ENCODE results near the gene EXOSC10. TPM values are rescaled to one million over a fixed set of nuclear protein-coding genes. Genes with fewer than 3 reads are reported as not detected.
A peak's percentile ranks its signal among the peaks of the same experiment; 100 is the strongest.

EXOSC10 gene
- polyA plus RNA-seq (2012; ENCODE audit: low read depth, missing spikeins): 39.0 TPM

GRCh38 chr1:11099310-11100148, at the start of gene EXOSC10:
Gene EXOSC10 (minus strand): TSS chr1:11099869. CDS start chr1:11099831, 38 bp downstream.
- DNase-seq (ENCODE audit: insufficient read length, low spot score) (peak; percentile 94), FAIRE-seq (peak; percentile 95)
- TF ChIP-seq POU2F2 (IDR thresholded peaks at IDR 0.05; ENCODE audit: low read depth, low read length) (no peak), POLR2AphosphoS5 (IDR thresholded peaks at IDR 0.05; ENCODE audit: low read depth, low read length) (peak; percentile 70; the same call in 1 of the 2 replicates), SPI1 (IDR thresholded peaks at IDR 0.05; ENCODE audit: low read depth, low read length) (no peak), POLR2A (IDR thresholded peaks at IDR 0.05; ENCODE audit: low read depth, low read length) (peak; percentile 78), PAX5 (IDR thresholded peaks at IDR 0.05; ENCODE audit: insufficient read depth, low read length, severe bottlenecking) (no peak), TAF1 (IDR thresholded peaks at IDR 0.05; ENCODE audit: low read depth, low read length) (peak; percentile 89)

DNA sequence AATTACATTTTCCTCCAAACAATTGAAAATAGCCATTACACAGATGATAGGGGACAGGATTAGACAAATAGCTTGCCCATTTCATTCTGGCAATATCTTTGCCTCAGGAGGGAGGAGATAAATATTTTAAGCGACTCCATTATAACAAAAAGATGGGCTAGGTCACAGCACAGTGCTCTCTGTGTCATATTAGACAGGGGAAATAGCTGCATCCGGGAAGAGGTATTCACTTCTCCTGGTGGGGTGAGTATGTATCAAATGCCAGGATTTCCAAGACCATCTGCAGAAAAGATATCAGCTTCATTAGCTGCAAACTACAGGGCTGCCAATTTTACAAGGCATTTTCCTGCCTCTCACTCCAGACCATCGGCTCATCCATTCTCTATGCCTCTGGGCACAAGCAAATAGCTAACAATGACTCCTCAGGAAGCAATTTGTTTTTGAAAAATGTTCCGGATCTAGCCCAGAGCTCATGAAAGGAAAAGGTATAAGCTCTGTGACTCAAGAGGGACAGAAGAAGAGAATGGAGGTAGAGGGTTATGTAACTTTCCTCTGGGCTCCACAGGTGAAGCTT, 47.6 kb upstream of the EXOSC10 start:
- FAIRE-seq (no peak), DNase-seq (ENCODE audit: insufficient read length, low spot score) (no peak)
- TF ChIP-seq TAF1 (IDR thresholded peaks at IDR 0.05; ENCODE audit: low read depth, low read length) (no peak), POU2F2 (IDR thresholded peaks at IDR 0.05; ENCODE audit: low read depth, low read length) (no peak), PAX5 (IDR thresholded peaks at IDR 0.05; ENCODE audit: insufficient read depth, low read length, severe bottlenecking) (no peak), POLR2AphosphoS5 (IDR thresholded peaks at IDR 0.05; ENCODE audit: low read depth, low read length) (no peak), POLR2A (IDR thresholded peaks at IDR 0.05; ENCODE audit: low read depth, low read length) (no peak), SPI1 (IDR thresholded peaks at IDR 0.05; ENCODE audit: low read depth, low read length) (no peak)

DNA sequence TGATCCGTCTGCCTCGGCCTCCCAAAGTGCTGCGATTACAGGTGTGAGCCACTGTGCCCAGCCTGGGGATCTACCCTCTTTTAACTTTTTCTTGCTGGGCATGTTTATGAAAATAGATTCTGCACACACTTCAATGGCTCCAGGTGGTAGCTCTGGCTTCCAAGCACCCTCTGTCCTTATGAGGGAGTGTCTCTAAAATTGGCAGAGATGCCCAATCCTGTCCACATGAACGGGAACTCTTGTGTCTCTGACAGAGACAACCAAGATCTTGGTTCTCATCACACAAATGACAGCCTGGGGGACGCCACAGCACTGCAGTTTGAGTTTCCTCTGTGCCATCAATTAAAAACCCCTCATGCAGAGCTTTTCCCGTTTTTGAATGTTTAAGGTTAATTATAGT, 46.1 kb upstream of the EXOSC10 start:
- DNase-seq (ENCODE audit: insufficient read length, low spot score) (no peak), FAIRE-seq (no peak)

GRCh38 chr1:11144570-11145256, 45.0 kb upstream of the EXOSC10 start:
- FAIRE-seq (no peak), DNase-seq (ENCODE audit: insufficient read length, low spot score) (no peak)
- no peak for TF ChIP-seq PAX5 (IDR thresholded peaks at IDR 0.05; ENCODE audit: insufficient read depth, low read length, severe bottlenecking)
- TF ChIP-seq POU2F2 (IDR thresholded peaks at IDR 0.05; ENCODE audit: low read depth, low read length): no peak
- TF ChIP-seq SPI1 (IDR thresholded peaks at IDR 0.05; ENCODE audit: low read depth, low read length): no peak
- TF ChIP-seq TAF1 (IDR thresholded peaks at IDR 0.05; ENCODE audit: low read depth, low read length): no peak
- TF ChIP-seq POLR2AphosphoS5 (IDR thresholded peaks at IDR 0.05; ENCODE audit: low read depth, low read length): no peak
- TF ChIP-seq POLR2A (IDR thresholded peaks at IDR 0.05; ENCODE audit: low read depth, low read length): no peak

More for the DNA sequence above, 46.1 kb upstream of the EXOSC10 start:
- no peak for TF ChIP-seq POU2F2 (IDR thresholded peaks at IDR 0.05; ENCODE audit: low read depth, low read length)
- no peak for TF ChIP-seq POLR2AphosphoS5 (IDR thresholded peaks at IDR 0.05; ENCODE audit: low read depth, low read length)
- no peak for TF ChIP-seq PAX5 (IDR thresholded peaks at IDR 0.05; ENCODE audit: insufficient read depth, low read length, severe bottlenecking)
- no peak for TF ChIP-seq TAF1 (IDR thresholded peaks at IDR 0.05; ENCODE audit: low read depth, low read length)
- no peak for TF ChIP-seq POLR2A (IDR thresholded peaks at IDR 0.05; ENCODE audit: low read depth, low read length)
- TF ChIP-seq SPI1 (IDR thresholded peaks at IDR 0.05; ENCODE audit: low read depth, low read length): no peak

DNA sequence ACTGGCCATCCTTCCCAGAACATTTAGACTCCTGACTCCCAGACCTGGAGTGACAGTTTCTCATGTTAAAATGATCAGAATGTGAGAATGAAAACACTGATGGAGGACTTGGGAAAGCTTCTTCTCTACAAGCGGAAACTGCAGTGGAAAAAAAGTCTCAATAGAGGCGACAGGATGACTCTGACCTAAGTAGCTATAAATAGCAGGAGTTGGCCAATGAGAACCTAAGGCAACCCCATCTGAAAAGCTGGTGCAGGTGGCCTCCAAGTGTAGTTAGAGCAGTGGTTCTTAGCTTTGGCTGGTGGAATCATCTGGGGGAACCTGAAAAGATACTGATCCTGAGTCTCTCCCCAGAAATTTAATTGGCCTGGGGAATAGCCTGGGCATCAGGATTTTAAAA, 44.2 kb upstream of the EXOSC10 start:
- FAIRE-seq (no peak), DNase-seq (ENCODE audit: insufficient read length, low spot score) (no peak)
- TF ChIP-seq POLR2A (IDR thresholded peaks at IDR 0.05; ENCODE audit: low read depth, low read length) (no peak), TAF1 (IDR thresholded peaks at IDR 0.05; ENCODE audit: low read depth, low read length) (no peak)

DNA sequence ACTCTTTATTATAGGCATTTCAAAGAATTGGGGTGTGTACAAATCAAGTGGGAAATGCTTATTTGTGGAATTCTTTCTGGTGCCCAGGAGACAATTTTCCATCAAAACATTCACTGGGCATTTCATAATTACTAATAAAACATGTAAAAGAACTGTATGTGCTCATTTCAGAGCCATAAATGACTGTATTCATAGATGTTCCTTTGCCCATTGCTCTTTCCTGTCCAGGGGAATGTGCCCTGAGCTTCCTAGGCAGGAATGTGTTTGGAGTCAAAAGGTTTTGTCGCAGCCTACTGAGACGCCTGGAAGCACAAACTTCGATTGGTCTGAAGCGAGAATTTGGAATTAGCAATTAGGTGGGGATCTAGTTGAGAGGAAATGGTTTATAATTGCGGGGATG, 43.7 kb upstream of the EXOSC10 start:
- no peak for TF ChIP-seq POU2F2 (IDR thresholded peaks at IDR 0.05; ENCODE audit: low read depth, low read length)
- TF ChIP-seq SPI1 (IDR thresholded peaks at IDR 0.05; ENCODE audit: low read depth, low read length): no peak
- no peak for TF ChIP-seq TAF1 (IDR thresholded peaks at IDR 0.05; ENCODE audit: low read depth, low read length)
- TF ChIP-seq POLR2A (IDR thresholded peaks at IDR 0.05; ENCODE audit: low read depth, low read length): no peak
- DNase-seq (ENCODE audit: insufficient read length, low spot score) (no peak), FAIRE-seq (peak; percentile 75)

GRCh38 chr1:11142618-11143391, 43.1 kb upstream of the EXOSC10 start:
- DNase-seq (ENCODE audit: insufficient read length, low spot score) (no peak), FAIRE-seq (no peak)
- TF ChIP-seq POLR2A (IDR thresholded peaks at IDR 0.05; ENCODE audit: low read depth, low read length) (no peak), SPI1 (IDR thresholded peaks at IDR 0.05; ENCODE audit: low read depth, low read length) (no peak), POLR2AphosphoS5 (IDR thresholded peaks at IDR 0.05; ENCODE audit: low read depth, low read length) (no peak), POU2F2 (IDR thresholded peaks at IDR 0.05; ENCODE audit: low read depth, low read length) (no peak), PAX5 (IDR thresholded peaks at IDR 0.05; ENCODE audit: insufficient read depth, low read length, severe bottlenecking) (no peak), TAF1 (IDR thresholded peaks at IDR 0.05; ENCODE audit: low read depth, low read length) (no peak)

- DNase-seq (ENCODE audit: insufficient read length, low spot score): no peak
- no peak for FAIRE-seq
- TF ChIP-seq SPI1 (IDR thresholded peaks at IDR 0.05; ENCODE audit: low read depth, low read length) (no peak), PAX5 (IDR thresholded peaks at IDR 0.05; ENCODE audit: insufficient read depth, low read length, severe bottlenecking) (no peak), POLR2A (IDR thresholded peaks at IDR 0.05; ENCODE audit: low read depth, low read length) (no peak), TAF1 (IDR thresholded peaks at IDR 0.05; ENCODE audit: low read depth, low read length) (no peak), POLR2AphosphoS5 (IDR thresholded peaks at IDR 0.05; ENCODE audit: low read depth, low read length) (no peak), POU2F2 (IDR thresholded peaks at IDR 0.05; ENCODE audit: low read depth, low read length) (no peak)
Observed at GRCh38 chr1:11138952-11139351, 39.3 kb upstream of the EXOSC10 start.

Measured in GM12891 (cell line).